BE2C (cell line): Measurements from ENCODE around the gene JARID2.

Source experiments
- DNase-seq: peaks from one replicate; pipeline ENCODE4 v3.0.0-alpha.2; 2020
- H3K27me3 ChIP-seq: fragments of 250-450 bp; sonication (Bioruptor Pico); 2 replicates; pipeline ENCODE4 v1.5.1; 2020; ENCODE audit warnings: mild to moderate bottlenecking
- H3K36me3 ChIP-seq: fragments of 250-450 bp; sonication (Bioruptor Pico); 2 replicates; pipeline ENCODE4 v1.5.1; 2020; ENCODE audit warnings: mild to moderate bottlenecking
- H3K4me1 ChIP-seq: fragments of 250-450 bp; sonication (Bioruptor Pico); 2 replicates; pipeline ENCODE4 v1.5.1; 2020
- H3K4me3 ChIP-seq: 2 replicates; pipeline ENCODE4 v1.5.1; 2011; ENCODE audit warnings: low read depth, low read length
- H3K9me3 ChIP-seq: fragments of 250-450 bp; sonication (Bioruptor Pico); 2 replicates; pipeline ENCODE4 v1.5.1; 2020
- TF ChIP-seq, protein P1 (sequence below): IDR thresholded peaks from 2 replicates; pipeline ENCODE4 v1.5.1; 2012; ENCODE audit warnings: mild to moderate bottlenecking, low read depth, low read length

JARID2 gene

DNA sequence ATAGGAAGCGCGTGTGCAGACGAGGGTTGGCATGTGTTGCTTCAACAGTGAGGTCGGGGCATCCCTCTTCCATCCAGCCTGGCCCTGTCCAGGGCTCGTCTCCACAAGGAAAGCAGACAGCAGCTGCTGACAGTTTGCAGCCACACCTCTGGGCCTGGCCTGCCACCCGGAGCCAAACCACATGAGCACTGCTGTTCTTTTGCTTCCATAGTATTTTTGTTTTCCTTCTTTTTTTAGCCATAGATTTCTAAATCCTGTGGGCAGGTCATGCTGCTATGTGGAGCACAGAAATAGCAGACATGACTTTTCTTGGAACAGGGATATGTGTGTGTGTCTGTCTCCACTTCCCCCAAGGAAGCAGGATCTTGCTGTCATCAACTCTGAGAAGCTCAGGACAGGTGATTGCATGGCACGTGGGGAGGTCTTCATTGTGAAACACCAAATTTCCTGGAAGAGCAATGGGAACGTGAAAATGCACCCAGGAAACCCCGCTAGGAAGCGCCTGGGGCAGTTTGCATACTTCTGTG lies 249.6 kb downstream of the JARID2 start:
- H3K4me1 ChIP-seq: no peaks in the 10 kb centered on the region
- H3K27me3 ChIP-seq: no peaks in the 10 kb centered on the region
- H3K36me3 ChIP-seq: peaks cover 16% of the 10 kb centered on the region
- TF ChIP-seq, protein P1, sequence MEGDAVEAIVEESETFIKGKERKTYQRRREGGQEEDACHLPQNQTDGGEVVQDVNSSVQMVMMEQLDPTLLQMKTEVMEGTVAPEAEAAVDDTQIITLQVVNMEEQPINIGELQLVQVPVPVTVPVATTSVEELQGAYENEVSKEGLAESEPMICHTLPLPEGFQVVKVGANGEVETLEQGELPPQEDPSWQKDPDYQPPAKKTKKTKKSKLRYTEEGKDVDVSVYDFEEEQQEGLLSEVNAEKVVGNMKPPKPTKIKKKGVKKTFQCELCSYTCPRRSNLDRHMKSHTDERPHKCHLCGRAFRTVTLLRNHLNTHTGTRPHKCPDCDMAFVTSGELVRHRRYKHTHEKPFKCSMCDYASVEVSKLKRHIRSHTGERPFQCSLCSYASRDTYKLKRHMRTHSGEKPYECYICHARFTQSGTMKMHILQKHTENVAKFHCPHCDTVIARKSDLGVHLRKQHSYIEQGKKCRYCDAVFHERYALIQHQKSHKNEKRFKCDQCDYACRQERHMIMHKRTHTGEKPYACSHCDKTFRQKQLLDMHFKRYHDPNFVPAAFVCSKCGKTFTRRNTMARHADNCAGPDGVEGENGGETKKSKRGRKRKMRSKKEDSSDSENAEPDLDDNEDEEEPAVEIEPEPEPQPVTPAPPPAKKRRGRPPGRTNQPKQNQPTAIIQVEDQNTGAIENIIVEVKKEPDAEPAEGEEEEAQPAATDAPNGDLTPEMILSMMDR: no peak
- no peak for DNase-seq
- H3K9me3 ChIP-seq: no peaks in the 10 kb centered on the region
- no peak overlapping the region for H3K4me3 ChIP-seq

DNA sequence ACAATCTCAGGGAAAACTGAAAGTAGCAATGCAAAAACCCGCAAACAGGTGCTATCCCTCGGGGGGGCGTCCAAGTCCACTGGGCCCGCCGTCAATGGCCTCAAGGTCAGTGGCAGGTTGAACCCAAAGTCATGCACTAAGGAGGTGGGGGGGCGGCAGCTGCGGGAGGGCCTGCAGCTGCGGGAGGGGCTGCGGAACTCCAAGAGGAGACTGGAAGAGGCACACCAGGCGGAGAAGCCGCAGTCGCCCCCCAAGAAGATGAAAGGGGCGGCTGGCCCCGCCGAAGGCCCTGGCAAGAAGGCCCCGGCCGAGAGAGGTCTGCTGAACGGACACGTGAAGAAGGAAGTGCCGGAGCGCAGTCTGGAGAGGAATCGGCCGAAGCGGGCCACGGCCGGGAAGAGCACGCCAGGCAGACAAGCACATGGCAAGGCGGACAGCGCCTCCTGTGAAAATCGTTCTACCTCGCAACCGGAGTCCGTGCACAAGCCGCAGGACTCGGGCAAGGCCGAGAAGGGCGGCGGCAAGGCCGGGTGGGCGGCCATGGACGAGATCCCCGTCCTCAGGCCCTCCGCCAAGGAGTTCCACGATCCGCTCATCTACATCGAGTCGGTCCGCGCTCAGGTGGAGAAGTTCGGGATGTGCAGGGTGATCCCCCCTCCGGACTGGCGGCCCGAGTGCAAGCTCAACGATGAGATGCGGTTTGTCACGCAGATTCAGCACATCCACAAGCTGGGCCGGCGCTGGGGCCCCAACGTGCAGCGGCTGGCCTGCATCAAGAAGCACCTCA lies 250.7 kb downstream of the JARID2 start:
- no peaks in the 10 kb centered on the region for H3K9me3 ChIP-seq
- no peaks in the 10 kb centered on the region for H3K4me1 ChIP-seq
- DNase-seq: no peak
- no peaks in the 10 kb centered on the region for H3K27me3 ChIP-seq
- TF ChIP-seq, protein P1: no peak
- peaks cover 23% of the 10 kb centered on the region for H3K36me3 ChIP-seq
- no peak overlapping the region for H3K4me3 ChIP-seq

DNA sequence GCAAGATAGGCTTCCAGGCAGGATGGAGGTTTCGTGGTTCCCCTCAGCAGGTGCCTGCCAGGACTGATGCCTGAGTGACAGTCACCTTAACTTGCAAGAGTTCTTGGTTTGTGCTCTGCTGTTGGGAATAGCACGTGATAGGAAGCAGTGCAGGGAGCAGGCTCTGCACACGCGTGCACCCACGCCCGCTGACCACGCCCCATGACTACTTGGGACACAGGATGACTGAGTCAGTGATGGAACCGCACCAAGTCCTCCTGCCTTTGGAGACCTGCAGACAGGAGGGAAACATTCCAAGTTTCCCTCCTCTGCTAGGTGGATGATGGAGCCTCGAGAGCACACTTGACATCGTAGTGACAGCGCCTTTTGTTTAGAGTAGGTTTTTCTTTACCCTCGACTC lies 252.8 kb downstream of the JARID2 start:
- Histone ChIP-seq H3K4me1 (no peaks in the 10 kb centered on the region), H3K27me3 (no peaks in the 10 kb centered on the region), H3K4me3 (no peak overlapping the region), H3K36me3 (peaks cover 32% of the 10 kb centered on the region), H3K9me3 (no peaks in the 10 kb centered on the region)
- TF ChIP-seq, protein P1: no peak
- no peak for DNase-seq

DNA sequence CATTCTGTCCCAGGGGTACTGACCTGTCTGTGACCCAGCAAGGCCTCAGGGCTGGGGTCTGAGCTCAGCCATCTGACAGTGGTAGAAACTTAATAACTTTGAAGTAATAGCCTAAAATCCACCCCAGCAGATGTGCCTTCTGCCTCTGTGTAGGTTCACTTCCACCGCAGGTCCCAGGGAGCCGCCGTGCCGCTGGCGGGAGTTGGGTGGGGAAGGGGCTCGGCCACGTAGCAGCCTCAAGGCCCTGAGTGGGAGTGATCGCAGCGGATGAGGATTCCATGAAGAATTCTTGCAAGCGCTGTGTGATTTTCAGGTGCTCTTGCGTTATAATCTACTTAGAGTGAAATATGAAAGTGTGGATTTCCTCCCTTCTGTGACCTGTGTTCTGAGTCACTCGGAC lies 253.3 kb downstream of the JARID2 start:
- Histone ChIP-seq H3K4me1 (peaks cover under 1% of the 10 kb centered on the region), H3K9me3 (no peaks in the 10 kb centered on the region), H3K36me3 (peaks cover 32% of the 10 kb centered on the region), H3K27me3 (no peaks in the 10 kb centered on the region), H3K4me3 (no peak overlapping the region)
- TF ChIP-seq, protein P1: no peak
- no peak for DNase-seq

DNA sequence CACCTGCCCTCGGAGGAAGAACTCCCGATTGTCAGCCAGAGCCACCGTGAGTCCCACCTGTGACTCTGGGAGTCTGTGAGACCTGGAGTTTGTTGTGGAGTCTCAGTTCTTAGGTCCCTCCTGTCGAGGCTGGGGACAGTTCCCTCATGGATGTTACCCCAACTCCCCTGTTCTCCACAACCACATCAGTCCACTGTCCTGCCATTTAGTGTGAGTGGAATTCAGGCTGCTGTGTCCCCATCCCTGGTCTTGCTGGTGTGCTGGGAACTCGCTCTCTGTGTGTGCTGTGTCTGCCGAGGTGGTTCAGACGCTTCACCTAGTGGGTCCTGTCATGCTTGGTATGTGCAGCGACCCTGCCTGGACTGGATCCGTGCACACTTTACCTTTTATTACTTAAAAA lies 253.7 kb downstream of the JARID2 start:
- Histone ChIP-seq H3K4me1 (peaks cover 6% of the 10 kb centered on the region), H3K36me3 (peaks cover 32% of the 10 kb centered on the region), H3K4me3 (no peak overlapping the region), H3K27me3 (no peaks in the 10 kb centered on the region), H3K9me3 (no peaks in the 10 kb centered on the region)
- no peak for DNase-seq
- TF ChIP-seq, protein P1: no peak

DNA sequence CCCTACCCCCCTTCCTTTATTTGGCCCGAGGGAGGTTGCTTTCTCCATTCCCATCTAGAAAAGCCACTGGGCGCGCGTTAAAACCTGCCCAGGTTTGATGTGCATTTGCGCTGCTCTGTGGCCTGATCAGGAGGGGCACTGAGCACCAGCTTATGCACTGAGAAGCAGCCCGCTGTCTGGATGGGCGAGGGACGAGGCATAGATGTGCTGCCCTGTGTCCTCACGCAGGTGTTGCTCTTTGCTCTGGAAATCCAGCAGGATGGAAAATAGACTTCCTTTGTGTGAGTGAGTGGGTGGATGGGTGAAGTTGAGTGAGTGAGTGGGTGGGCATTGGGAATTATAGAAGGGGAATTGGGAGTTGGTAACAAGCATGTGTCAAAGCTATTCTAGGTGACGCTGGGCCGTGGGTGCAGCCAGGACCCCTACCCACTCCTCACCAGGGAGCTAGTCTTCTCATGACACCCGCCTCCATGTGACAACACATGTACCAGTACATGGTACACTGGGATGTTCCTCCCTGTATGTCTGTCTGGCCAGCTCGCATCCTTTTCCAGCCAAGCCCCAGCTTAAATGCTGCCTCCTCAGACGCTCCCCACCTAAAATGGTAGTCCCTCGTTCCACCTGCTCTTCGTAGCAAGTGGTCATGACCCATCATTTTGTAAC lies 254.3 kb downstream of the JARID2 start:
- H3K4me1 ChIP-seq: peaks cover 10% of the 10 kb centered on the region
- H3K36me3 ChIP-seq: peaks cover 32% of the 10 kb centered on the region
- no peaks in the 10 kb centered on the region for H3K9me3 ChIP-seq
- no peaks in the 10 kb centered on the region for H3K27me3 ChIP-seq
- H3K4me3 ChIP-seq: no peak overlapping the region
- TF ChIP-seq, protein P1: no peak
- no peak for DNase-seq
